HepG2 (cell line): ENCODE results near the gene SYS1. TPM values are rescaled to one million over a fixed set of nuclear protein-coding genes. Genes with fewer than 3 reads are reported as not detected.

Experiments used
- BCL3 ChIP-seq: sonication (generic); formaldehyde crosslinking; IDR thresholded peaks from 2 replicates; pipeline ENCODE4 v1.5.1; 2020; ENCODE audit warnings: mild to moderate bottlenecking, missing genetic modification reagents, moderate library complexity
- DNMT1 ChIP-seq: sonication (generic); formaldehyde crosslinking; IDR thresholded peaks from 2 replicates; pipeline ENCODE4 v1.5.1; 2020; ENCODE audit warnings: mild to moderate bottlenecking, missing genetic modification reagents
- HOMEZ ChIP-seq: IDR thresholded peaks from 2 replicates; pipeline ENCODE4 v1.6.1; 2016; ENCODE audit warnings: low read depth
- KLF12 ChIP-seq: sonication (generic); formaldehyde crosslinking; IDR thresholded peaks from 2 replicates; pipeline ENCODE4 v1.4.0; 2020; ENCODE audit warnings: missing genetic modification reagents, borderline replicate concordance
- KLF16 ChIP-seq, 2 experiments: sonication (generic) in 1 of 2; formaldehyde crosslinking in 1 of 2; IDR thresholded peaks; 2 replicates each; pipeline versions ENCODE4 v1.6.1 to v1.8.0; 2016 to 2023; ENCODE audit warnings: missing genetic modification reagents in 2 of 2, missing compliant biosample characterization in 1 of 2
- NCOR1 ChIP-seq: fragments of 200-600 bp; sonication (generic); IDR thresholded peaks from 2 replicates; pipeline ENCODE4 v1.7.0; 2017; ENCODE audit warnings: antibody characterized with exemption, low read length, borderline replicate concordance
- PRPF4 ChIP-seq: fragments of 200-400 bp; formaldehyde crosslinking; IDR thresholded peaks from 2 replicates; pipeline ENCODE4 v1.6.1; 2016; ENCODE audit warnings: low read length, low read depth; ENCODE audit not compliant: poor library complexity, severe bottlenecking
- SRSF4 ChIP-seq: fragments of 200-400 bp; formaldehyde crosslinking; IDR thresholded peaks from one replicate; pipeline ENCODE4 v1.6.1; 2018; ENCODE audit warnings: mild to moderate bottlenecking, low read depth, low read length, moderate library complexity; ENCODE audit not compliant: poor library complexity, severe bottlenecking
- TARDBP ChIP-seq: sonication (generic); formaldehyde crosslinking; IDR thresholded peaks from 2 replicates; pipeline ENCODE4 v1.8.0; 2022; ENCODE audit warnings: mild to moderate bottlenecking, missing genetic modification reagents
- XRCC5 ChIP-seq: fragments of 200-400 bp; formaldehyde crosslinking; optimal IDR thresholded peaks from 2 replicates; pipeline ENCODE3; 2017; ENCODE audit warnings: mild to moderate bottlenecking, low read length
- ZBTB38 ChIP-seq: sonication (generic); formaldehyde crosslinking; IDR thresholded peaks from 2 replicates; pipeline ENCODE4 v1.5.1; 2020; ENCODE audit warnings: mild to moderate bottlenecking, missing genetic modification reagents
- ZNF24 ChIP-seq: fragments of 450-650 bp; IDR thresholded peaks from 2 replicates; pipeline ENCODE4 v1.6.1; 2017; ENCODE audit warnings: antibody characterized with exemption, mild to moderate bottlenecking
- ZNF335 ChIP-seq: sonication (generic); formaldehyde crosslinking; IDR thresholded peaks from 2 replicates; pipeline ENCODE4 v1.4.0; 2020; ENCODE audit warnings: missing genetic modification reagents
- ZNF354B ChIP-seq: sonication (generic); formaldehyde crosslinking; IDR thresholded peaks from 2 replicates; pipeline ENCODE4 v1.8.0; 2022; ENCODE audit warnings: mild to moderate bottlenecking, missing genetic modification reagents
- ZNF549 ChIP-seq: sonication (generic); formaldehyde crosslinking; IDR thresholded peaks from 2 replicates; pipeline ENCODE4 v1.5.0; 2020; ENCODE audit warnings: missing genetic modification reagents
- ZNF891 ChIP-seq: sonication (generic); formaldehyde crosslinking; IDR thresholded peaks from 2 replicates; pipeline ENCODE4 v1.5.0; 2020; ENCODE audit warnings: mild to moderate bottlenecking, missing genetic modification reagents
- ZSCAN22 ChIP-seq: sonication (generic); formaldehyde crosslinking; IDR thresholded peaks from 2 replicates; pipeline ENCODE4 v1.4.0; 2020; ENCODE audit warnings: mild to moderate bottlenecking, missing genetic modification reagents
- polyA plus RNA-seq, 8 experiments: library from polyadenylated mRNA; depleted of rRNA in 3 of 8; stranded (reverse) in 7 of 8; unstranded in 1 of 8; fragments of >200 nt; fragmentation: Illumina TruSeq in 4 of 8; extraction: Trizol in 4 of 8; gene quantifications; 2 replicates each; pipeline versions ENCODE4 v1.2.1 to v1.2.3, GENCODE V29; 2011 to 2016; ENCODE audit warnings: low read depth in 4 of 8, missing spikeins in 1 of 8, mixed read lengths in 1 of 8; ENCODE audit not compliant: insufficient read depth in 1 of 8
- total RNA-seq, 5 experiments: library from RNA; depleted of rRNA; stranded (reverse); fragments of >200 nt; fragmentation: Illumina TruSeq; extraction: Trizol; gene quantifications; 2 replicates each; pipeline ENCODE4 v1.2.3, GENCODE V29; 2016; ENCODE audit warnings: low read depth in 1 of 5
- TF ChIP-seq, protein P1 (sequence below): sonication (generic); formaldehyde crosslinking; IDR thresholded peaks from 2 replicates; pipeline ENCODE4 v1.5.0; 2020; ENCODE audit warnings: mild to moderate bottlenecking, missing genetic modification reagents, borderline replicate concordance

The SYS1 gene
- total and polyA plus RNA-seq, 2 of the 13 experiments (the other 11 are each of a cell fraction or from before 2014, with no cell fraction given), result 38.3 to 65.6 TPM

GRCh38 chr20:45347936-45348778 is 14.8 kb upstream of the SYS1 start, which contains the start of gene SDC4 (continued):
- TF ChIP-seq, protein P1, sequence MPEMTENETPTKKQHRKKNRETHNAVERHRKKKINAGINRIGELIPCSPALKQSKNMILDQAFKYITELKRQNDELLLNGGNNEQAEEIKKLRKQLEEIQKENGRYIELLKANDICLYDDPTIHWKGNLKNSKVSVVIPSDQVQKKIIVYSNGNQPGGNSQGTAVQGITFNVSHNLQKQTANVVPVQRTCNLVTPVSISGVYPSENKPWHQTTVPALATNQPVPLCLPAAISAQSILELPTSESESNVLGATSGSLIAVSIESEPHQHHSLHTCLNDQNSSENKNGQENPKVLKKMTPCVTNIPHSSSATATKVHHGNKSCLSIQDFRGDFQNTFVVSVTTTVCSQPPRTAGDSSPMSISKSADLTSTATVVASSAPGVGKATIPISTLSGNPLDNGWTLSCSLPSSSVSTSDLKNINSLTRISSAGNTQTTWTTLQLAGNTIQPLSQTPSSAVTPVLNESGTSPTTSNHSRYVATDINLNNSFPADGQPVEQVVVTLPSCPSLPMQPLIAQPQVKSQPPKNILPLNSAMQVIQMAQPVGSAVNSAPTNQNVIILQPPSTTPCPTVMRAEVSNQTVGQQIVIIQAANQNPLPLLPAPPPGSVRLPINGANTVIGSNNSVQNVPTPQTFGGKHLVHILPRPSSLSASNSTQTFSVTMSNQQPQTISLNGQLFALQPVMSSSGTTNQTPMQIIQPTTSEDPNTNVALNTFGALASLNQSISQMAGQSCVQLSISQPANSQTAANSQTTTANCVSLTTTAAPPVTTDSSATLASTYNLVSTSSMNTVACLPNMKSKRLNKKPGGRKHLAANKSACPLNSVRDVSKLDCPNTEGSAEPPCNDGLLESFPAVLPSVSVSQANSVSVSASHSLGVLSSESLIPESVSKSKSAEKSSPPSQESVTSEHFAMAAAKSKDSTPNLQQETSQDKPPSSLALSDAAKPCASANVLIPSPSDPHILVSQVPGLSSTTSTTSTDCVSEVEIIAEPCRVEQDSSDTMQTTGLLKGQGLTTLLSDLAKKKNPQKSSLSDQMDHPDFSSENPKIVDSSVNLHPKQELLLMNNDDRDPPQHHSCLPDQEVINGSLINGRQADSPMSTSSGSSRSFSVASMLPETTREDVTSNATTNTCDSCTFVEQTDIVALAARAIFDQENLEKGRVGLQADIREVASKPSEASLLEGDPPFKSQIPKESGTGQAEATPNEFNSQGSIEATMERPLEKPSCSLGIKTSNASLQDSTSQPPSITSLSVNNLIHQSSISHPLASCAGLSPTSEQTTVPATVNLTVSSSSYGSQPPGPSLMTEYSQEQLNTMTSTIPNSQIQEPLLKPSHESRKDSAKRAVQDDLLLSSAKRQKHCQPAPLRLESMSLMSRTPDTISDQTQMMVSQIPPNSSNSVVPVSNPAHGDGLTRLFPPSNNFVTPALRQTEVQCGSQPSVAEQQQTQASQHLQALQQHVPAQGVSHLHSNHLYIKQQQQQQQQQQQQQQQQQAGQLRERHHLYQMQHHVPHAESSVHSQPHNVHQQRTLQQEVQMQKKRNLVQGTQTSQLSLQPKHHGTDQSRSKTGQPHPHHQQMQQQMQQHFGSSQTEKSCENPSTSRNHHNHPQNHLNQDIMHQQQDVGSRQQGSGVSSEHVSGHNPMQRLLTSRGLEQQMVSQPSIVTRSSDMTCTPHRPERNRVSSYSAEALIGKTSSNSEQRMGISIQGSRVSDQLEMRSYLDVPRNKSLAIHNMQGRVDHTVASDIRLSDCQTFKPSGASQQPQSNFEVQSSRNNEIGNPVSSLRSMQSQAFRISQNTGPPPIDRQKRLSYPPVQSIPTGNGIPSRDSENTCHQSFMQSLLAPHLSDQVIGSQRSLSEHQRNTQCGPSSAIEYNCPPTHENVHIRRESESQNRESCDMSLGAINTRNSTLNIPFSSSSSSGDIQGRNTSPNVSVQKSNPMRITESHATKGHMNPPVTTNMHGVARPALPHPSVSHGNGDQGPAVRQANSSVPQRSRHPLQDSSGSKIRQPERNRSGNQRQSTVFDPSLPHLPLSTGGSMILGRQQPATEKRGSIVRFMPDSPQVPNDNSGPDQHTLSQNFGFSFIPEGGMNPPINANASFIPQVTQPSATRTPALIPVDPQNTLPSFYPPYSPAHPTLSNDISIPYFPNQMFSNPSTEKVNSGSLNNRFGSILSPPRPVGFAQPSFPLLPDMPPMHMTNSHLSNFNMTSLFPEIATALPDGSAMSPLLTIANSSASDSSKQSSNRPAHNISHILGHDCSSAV, result no peak
- TF ChIP-seq ZNF335 (CRISPR knock-in tag) (peak; percentile 13; the same call in 1 of the 2 replicates), SRSF4 (no peak), ZNF24 (no peak), TARDBP (no peak; the same call in 1 of the 2 replicates), BCL3 (CRISPR knock-in tag) (peak; percentile 66; the same call in 1 of the 2 replicates), NCOR1 (no peak), DNMT1 (CRISPR knock-in tag) (peak; percentile 90), ZNF891 (CRISPR knock-in tag) (no peak; the same call in 1 of the 2 replicates), ZBTB38 (CRISPR knock-in tag) (peak; percentile 86), XRCC5 (no peak), ZSCAN22 (CRISPR knock-in tag) (no peak), KLF12 (CRISPR knock-in tag) (0 out of 2 replicates have a peak, but pooled peaks have one; percentile 46), ZNF549 (no peak), ZNF354B (CRISPR knock-in tag) (0 out of 2 replicates have a peak, but pooled peaks have one; percentile 45), KLF16 (CRISPR knock-in tag; IDR thresholded peaks at IDR 0.05) (no peak; a peak in 1 of 4 replicates), HOMEZ (CRISPR knock-in tag) (no peak), PRPF4 (no peak)
